ENCODE data around the gene EXD3.

DNA sequence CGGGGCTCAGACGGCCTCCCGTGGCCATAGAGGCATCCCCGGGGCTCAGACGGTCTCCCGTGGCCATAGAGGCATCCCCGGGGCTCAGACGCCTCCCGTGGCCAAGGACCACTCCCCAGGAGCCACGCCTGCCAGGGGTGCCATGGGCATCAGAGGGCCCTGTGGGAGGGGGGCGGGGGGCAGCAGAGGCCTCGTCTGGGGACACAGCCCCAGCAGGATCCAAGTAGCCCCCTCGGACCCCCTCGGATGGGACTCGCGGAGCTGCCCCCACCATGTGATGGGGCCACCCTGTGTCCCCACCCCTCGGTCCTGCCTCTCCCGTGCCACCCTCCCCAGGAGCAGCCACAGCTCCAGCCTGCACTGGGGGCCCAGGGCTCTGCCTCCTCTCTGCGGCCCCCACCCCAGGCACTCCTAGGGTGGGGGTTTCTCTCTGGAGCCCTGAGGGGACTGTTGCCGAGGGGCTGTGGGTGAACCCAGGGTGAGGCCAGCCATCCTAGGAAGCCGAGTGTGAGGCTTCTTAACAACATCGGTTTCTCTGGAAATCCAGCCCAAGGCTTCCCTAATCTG, 15.7 kb upstream of the EXD3 start:
- TF ChIP-seq, protein P1, sequence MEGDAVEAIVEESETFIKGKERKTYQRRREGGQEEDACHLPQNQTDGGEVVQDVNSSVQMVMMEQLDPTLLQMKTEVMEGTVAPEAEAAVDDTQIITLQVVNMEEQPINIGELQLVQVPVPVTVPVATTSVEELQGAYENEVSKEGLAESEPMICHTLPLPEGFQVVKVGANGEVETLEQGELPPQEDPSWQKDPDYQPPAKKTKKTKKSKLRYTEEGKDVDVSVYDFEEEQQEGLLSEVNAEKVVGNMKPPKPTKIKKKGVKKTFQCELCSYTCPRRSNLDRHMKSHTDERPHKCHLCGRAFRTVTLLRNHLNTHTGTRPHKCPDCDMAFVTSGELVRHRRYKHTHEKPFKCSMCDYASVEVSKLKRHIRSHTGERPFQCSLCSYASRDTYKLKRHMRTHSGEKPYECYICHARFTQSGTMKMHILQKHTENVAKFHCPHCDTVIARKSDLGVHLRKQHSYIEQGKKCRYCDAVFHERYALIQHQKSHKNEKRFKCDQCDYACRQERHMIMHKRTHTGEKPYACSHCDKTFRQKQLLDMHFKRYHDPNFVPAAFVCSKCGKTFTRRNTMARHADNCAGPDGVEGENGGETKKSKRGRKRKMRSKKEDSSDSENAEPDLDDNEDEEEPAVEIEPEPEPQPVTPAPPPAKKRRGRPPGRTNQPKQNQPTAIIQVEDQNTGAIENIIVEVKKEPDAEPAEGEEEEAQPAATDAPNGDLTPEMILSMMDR (conservative IDR thresholded peaks at IDR 0.05 in 1 of 2, IDR thresholded peaks at IDR 0.05 in 1 of 2; ENCODE audit: low read depth in 1 of 2, low read length in 2 of 2): no peak
- TF ChIP-seq EZH2 (IDR thresholded peaks at IDR 0.05; ENCODE audit: low read length, missing control alignments): no peak
